SK-N-SH (cell line): ENCODE results near the gene S100A16.

Source experiments
- CHD2 ChIP-seq: fragments of 150-350 bp; IDR thresholded peaks from 2 replicates; pipeline ENCODE4 v1.6.1; 2018; ENCODE audit warnings: low read length; ENCODE audit not compliant: partially characterized antibody
- EP300 ChIP-seq, 2 experiments: IDR thresholded peaks; 2 replicates each; pipeline versions ENCODE4 v1.4.0 to v1.6.1; 2012; ENCODE audit warnings: borderline replicate concordance in 1 of 2, low read depth in 1 of 2, low read length in 1 of 2
- MXI1 ChIP-seq: IDR thresholded peaks from 2 replicates; pipeline ENCODE4 v1.6.1; 2012; ENCODE audit warnings: mild to moderate bottlenecking, low read depth, low read length, improper control_type of control experiment
- NRF1 ChIP-seq: IDR thresholded peaks from 2 replicates; pipeline ENCODE4 v1.6.1; 2012; ENCODE audit warnings: low read depth, mild to moderate bottlenecking, low read length
- POLR2AphosphoS5 ChIP-seq: IDR thresholded peaks from 2 replicates; pipeline ENCODE4 v1.6.1; 2012; ENCODE audit warnings: low read depth, low read length
- RFX5 ChIP-seq: IDR thresholded peaks from 2 replicates; pipeline ENCODE4 v1.6.1; 2012; ENCODE audit warnings: mild to moderate bottlenecking, improper control_type of control experiment, low read length
- SMC3 ChIP-seq: IDR thresholded peaks from 2 replicates; pipeline ENCODE4 v1.6.1; 2012; ENCODE audit warnings: low read depth, low read length, improper control_type of control experiment
- TAF1 ChIP-seq: IDR thresholded peaks from 2 replicates; pipeline ENCODE4 v1.6.1; 2012; ENCODE audit warnings: low read depth, mild to moderate bottlenecking, low read length, moderate library complexity, borderline replicate concordance
- TCF12 ChIP-seq: IDR thresholded peaks from 2 replicates; pipeline ENCODE4 v1.4.0; 2012
- TEAD4 ChIP-seq: IDR thresholded peaks from 2 replicates; pipeline ENCODE4 v1.4.0; 2012; ENCODE audit warnings: mild to moderate bottlenecking, borderline replicate concordance; ENCODE audit not compliant: insufficient read depth
- YY1 ChIP-seq: IDR thresholded peaks from 2 replicates; pipeline ENCODE4 v1.4.0; 2012; ENCODE audit warnings: low read depth, mild to moderate bottlenecking
- TF ChIP-seq, protein P1 (sequence below): fragments of 200-600 bp; sonication (generic); IDR thresholded peaks from 2 replicates; pipeline ENCODE4 v1.6.1; 2017; ENCODE audit warnings: antibody characterized with exemption, mild to moderate bottlenecking, moderate library complexity
- TF ChIP-seq, protein P2 (sequence below): fragments of 150-350 bp; IDR thresholded peaks from 2 replicates; pipeline ENCODE4 v1.6.1; 2016; ENCODE audit warnings: mild to moderate bottlenecking, low read depth, low read length

DNA sequence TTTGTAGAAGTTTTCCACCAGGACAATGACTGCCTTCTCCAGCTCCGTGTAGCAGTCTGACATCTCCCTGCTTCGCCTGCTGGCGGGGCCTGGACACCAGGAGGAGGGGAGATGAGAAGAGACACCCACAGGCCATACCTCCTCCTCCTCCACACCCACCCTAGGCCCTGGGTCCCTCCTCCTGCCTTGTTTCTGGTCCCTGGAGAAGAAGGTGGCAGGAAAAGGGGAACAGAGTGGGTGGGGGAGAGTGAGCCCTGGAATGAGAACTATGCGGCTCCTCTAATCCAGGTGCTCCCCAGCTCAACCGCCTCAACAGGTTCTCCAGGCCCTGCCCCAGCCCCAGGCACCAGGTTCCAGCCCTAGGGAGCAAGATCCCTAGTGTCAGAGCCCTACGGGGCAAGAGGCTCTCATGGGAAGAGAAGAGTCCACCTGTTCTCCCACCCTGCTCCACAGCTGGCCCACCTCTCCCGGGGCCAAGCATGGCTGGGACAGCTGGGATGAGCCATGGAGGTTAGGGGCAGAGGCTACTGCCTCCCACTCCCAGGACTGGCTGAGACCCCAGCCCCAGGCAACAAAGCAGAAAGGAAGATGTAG is 4.8 kb downstream of the S100A16 start:
- TF ChIP-seq, protein P1, sequence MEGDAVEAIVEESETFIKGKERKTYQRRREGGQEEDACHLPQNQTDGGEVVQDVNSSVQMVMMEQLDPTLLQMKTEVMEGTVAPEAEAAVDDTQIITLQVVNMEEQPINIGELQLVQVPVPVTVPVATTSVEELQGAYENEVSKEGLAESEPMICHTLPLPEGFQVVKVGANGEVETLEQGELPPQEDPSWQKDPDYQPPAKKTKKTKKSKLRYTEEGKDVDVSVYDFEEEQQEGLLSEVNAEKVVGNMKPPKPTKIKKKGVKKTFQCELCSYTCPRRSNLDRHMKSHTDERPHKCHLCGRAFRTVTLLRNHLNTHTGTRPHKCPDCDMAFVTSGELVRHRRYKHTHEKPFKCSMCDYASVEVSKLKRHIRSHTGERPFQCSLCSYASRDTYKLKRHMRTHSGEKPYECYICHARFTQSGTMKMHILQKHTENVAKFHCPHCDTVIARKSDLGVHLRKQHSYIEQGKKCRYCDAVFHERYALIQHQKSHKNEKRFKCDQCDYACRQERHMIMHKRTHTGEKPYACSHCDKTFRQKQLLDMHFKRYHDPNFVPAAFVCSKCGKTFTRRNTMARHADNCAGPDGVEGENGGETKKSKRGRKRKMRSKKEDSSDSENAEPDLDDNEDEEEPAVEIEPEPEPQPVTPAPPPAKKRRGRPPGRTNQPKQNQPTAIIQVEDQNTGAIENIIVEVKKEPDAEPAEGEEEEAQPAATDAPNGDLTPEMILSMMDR: no peak
- TF ChIP-seq TEAD4 (no peak), NRF1 (no peak), MXI1 (no peak), EP300 (IDR thresholded peaks at IDR 0.05; ENCODE audit: borderline replicate concordance in 1 of 2, low read depth in 1 of 2, low read length in 1 of 2) (no peak), POLR2AphosphoS5 (peak; percentile 31; the same call in 1 of the 2 replicates), SMC3 (no peak), CHD2 (no peak), TAF1 (no peak), RFX5 (no peak), YY1 (no peak), TCF12 (no peak)
- TF ChIP-seq, protein P2, sequence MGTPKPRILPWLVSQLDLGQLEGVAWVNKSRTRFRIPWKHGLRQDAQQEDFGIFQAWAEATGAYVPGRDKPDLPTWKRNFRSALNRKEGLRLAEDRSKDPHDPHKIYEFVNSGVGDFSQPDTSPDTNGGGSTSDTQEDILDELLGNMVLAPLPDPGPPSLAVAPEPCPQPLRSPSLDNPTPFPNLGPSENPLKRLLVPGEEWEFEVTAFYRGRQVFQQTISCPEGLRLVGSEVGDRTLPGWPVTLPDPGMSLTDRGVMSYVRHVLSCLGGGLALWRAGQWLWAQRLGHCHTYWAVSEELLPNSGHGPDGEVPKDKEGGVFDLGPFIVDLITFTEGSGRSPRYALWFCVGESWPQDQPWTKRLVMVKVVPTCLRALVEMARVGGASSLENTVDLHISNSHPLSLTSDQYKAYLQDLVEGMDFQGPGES: no peak
